ENCODE measurements around the gene GPRIN1.

GPRIN1 gene

GRCh38 chr5:176643491-176644219, 33.7 kb upstream of the GPRIN1 start:
- no peak for DNase-seq (ENCODE audit: low spot score)

- no peak for DNase-seq (ENCODE audit: low spot score)
Observed at GRCh38 chr5:176642675-176643490, 32.9 kb upstream of the GPRIN1 start.

- no peak for DNase-seq (ENCODE audit: low spot score)
Observed at GRCh38 chr5:176640616-176641015, 30.7 kb upstream of the GPRIN1 start.

GRCh38 chr5:176639981-176640380, 30.0 kb upstream of the GPRIN1 start:
- DNase-seq (ENCODE audit: low spot score), result no peak

- DNase-seq (ENCODE audit: low spot score), result no peak
Observed at GRCh38 chr5:176639208-176639607, 29.3 kb upstream of the GPRIN1 start.

GRCh38 chr5:176638437-176638836, 28.5 kb upstream of the GPRIN1 start:
- no peak for DNase-seq (ENCODE audit: low spot score)

GRCh38 chr5:176637556-176637955, 27.6 kb upstream of the GPRIN1 start:
- no peak for DNase-seq (ENCODE audit: low spot score)

GRCh38 chr5:176636426-176636825, 26.5 kb upstream of the GPRIN1 start:
- DNase-seq (ENCODE audit: low spot score), result no peak

GRCh38 chr5:176633598-176633997, 23.6 kb upstream of the GPRIN1 start:
- peak; percentile 45 for DNase-seq (ENCODE audit: low spot score)

GRCh38 chr5:176632745-176633144, 22.8 kb upstream of the GPRIN1 start:
- no peak for DNase-seq (ENCODE audit: low spot score)

- no peak for DNase-seq (ENCODE audit: low spot score)
Observed at GRCh38 chr5:176631383-176632200, 21.6 kb upstream of the GPRIN1 start.

- no peak for DNase-seq (ENCODE audit: low spot score)
Observed at GRCh38 chr5:176630681-176631222, 20.8 kb upstream of the GPRIN1 start.

- peak; percentile 87 for DNase-seq (ENCODE audit: low spot score)
Observed at GRCh38 chr5:176629853-176630680, 20.1 kb upstream of the GPRIN1 start, which contains the start of the genes EIF4E1B and SNCB. TSS of gene EIF4E1B (plus strand) at chr5:176630675. CDS start at chr5:176642788, 12,113 bp downstream. TSS of gene SNCB (minus strand) at chr5:176630534. CDS start at chr5:176629654, 880 bp downstream.

GRCh38 chr5:176629317-176629852, 19.4 kb upstream of the GPRIN1 start:
- DNase-seq (ENCODE audit: low spot score), result no peak

GRCh38 chr5:176628406-176629228, 18.7 kb upstream of the GPRIN1 start:
- no peak for DNase-seq (ENCODE audit: low spot score)

- DNase-seq (ENCODE audit: low spot score), result no peak
Observed at GRCh38 chr5:176627582-176627981, 17.6 kb upstream of the GPRIN1 start.

- no peak for DNase-seq (ENCODE audit: low spot score)
Observed at GRCh38 chr5:176626876-176627236, 16.9 kb upstream of the GPRIN1 start.

GRCh38 chr5:176625966-176626875, 16.3 kb upstream of the GPRIN1 start:
- no peak for DNase-seq (ENCODE audit: low spot score)

- no peak for DNase-seq (ENCODE audit: low spot score)
Observed at GRCh38 chr5:176625512-176625911, 15.6 kb upstream of the GPRIN1 start.
